H1 (cell line): Measurements from ENCODE around the gene GLIPR1. TPM values are rescaled to one million over a fixed set of nuclear protein-coding genes. Genes with fewer than 3 reads are reported as not detected.

Source experiments
- EGR1 ChIP-seq: IDR thresholded peaks from 2 replicates; pipeline ENCODE4 v1.6.1; 2011; ENCODE audit warnings: low read depth, low read length, borderline replicate concordance
- FOSL1 ChIP-seq: IDR thresholded peaks from 2 replicates; pipeline ENCODE4 v1.6.1; 2011; ENCODE audit warnings: mild to moderate bottlenecking, low read depth, low read length, moderate library complexity; ENCODE audit not compliant: insufficient read depth
- KDM4A ChIP-seq: IDR thresholded peaks from one replicate; pipeline ENCODE4 v1.7.1; 2012; ENCODE audit warnings: low read depth, mild to moderate bottlenecking, moderate library complexity, low read length, inconsistent platforms; ENCODE audit not compliant: severe bottlenecking
- RFX5 ChIP-seq: IDR thresholded peaks from 2 replicates; pipeline ENCODE4 v1.6.1; 2011; ENCODE audit warnings: low read depth, low read length, improper control_type of control experiment, borderline replicate concordance
- RXRA ChIP-seq: IDR thresholded peaks from 2 replicates; pipeline ENCODE4 v1.6.1; 2011; ENCODE audit warnings: low read depth, mild to moderate bottlenecking, low read length, moderate library complexity; ENCODE audit not compliant: insufficient read depth
- SP2 ChIP-seq: IDR thresholded peaks from 2 replicates; pipeline ENCODE4 v1.6.1; 2012; ENCODE audit warnings: mild to moderate bottlenecking, low read length, inconsistent platforms
- polyA plus RNA-seq, 7 experiments: library from polyadenylated mRNA; depleted of rRNA in 3 of 7; stranded (reverse) in 5 of 7; unstranded in 2 of 7; fragments of >200 nt in 5 of 7; fragments of 200-250 nt in 2 of 7; gene quantifications; 1 replicate in 5 of 7; 2 replicates in 1 of 7; 4 replicates in 1 of 7; pipeline versions ENCODE4 v1.2.1 to v1.2.3, GENCODE V29; 2011 to 2013; ENCODE audit warnings: missing spikeins in 2 of 7, mixed read lengths in 2 of 7
- total RNA-seq: library from RNA; stranded (reverse); fragmentation: NEBNext Ultra II Directional; extraction: Animal tissue kit (Norgen Biotek cat#: 25700); gene quantifications from 2 replicates; pipeline ENCODE4 v1.2.1, GENCODE V29; 2021
- TF ChIP-seq, protein P1 (sequence below): IDR thresholded peaks from 2 replicates; pipeline ENCODE4 v1.6.1; 2012; ENCODE audit warnings: low read length, inconsistent platforms
- TF ChIP-seq, protein P2 (sequence below): IDR thresholded peaks from 2 replicates; pipeline ENCODE4 v1.6.1; 2012; ENCODE audit warnings: inconsistent platforms

GLIPR1 gene
- total and polyA plus RNA-seq, 2 of the 8 experiments (the other 6 are each of a cell fraction or from before 2014, with no cell fraction given) = 0.23 to 1.5 TPM

- TF ChIP-seq, protein P1, sequence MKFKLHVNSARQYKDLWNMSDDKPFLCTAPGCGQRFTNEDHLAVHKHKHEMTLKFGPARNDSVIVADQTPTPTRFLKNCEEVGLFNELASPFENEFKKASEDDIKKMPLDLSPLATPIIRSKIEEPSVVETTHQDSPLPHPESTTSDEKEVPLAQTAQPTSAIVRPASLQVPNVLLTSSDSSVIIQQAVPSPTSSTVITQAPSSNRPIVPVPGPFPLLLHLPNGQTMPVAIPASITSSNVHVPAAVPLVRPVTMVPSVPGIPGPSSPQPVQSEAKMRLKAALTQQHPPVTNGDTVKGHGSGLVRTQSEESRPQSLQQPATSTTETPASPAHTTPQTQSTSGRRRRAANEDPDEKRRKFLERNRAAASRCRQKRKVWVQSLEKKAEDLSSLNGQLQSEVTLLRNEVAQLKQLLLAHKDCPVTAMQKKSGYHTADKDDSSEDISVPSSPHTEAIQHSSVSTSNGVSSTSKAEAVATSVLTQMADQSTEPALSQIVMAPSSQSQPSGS = no peak
- TF ChIP-seq FOSL1 (no peak), KDM4A (no peak), RXRA (no peak), SP2 (no peak), EGR1 (no peak), RFX5 (no peak)
- TF ChIP-seq, protein P2, sequence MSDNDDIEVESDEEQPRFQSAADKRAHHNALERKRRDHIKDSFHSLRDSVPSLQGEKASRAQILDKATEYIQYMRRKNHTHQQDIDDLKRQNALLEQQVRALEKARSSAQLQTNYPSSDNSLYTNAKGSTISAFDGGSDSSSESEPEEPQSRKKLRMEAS = no peak
Observed at GRCh38 chr12:75508159-75508558, 27.6 kb downstream of the GLIPR1 start (continued).
